CD4-positive, alpha-beta T cell treated with Interleukin-12 subunit alpha and Interleukin-12 subunit beta, for 1 hour (primary cell): ENCODE measurements around the gene IFT74.
A peak's percentile ranks its signal among the peaks of the same experiment; 100 is the strongest.

Experiments used
- DNase-seq: peaks from one replicate; pipeline ENCODE4 v3.0.0-alpha.2; 2020

The IFT74 gene

GRCh38 chr9:26955921-26956859, at the start of gene IFT74:
Gene IFT74 (plus strand): TSS chr9:26956412. CDS start chr9:26961968, 5,556 bp downstream.
- DNase-seq: peak; percentile 94

DNA sequence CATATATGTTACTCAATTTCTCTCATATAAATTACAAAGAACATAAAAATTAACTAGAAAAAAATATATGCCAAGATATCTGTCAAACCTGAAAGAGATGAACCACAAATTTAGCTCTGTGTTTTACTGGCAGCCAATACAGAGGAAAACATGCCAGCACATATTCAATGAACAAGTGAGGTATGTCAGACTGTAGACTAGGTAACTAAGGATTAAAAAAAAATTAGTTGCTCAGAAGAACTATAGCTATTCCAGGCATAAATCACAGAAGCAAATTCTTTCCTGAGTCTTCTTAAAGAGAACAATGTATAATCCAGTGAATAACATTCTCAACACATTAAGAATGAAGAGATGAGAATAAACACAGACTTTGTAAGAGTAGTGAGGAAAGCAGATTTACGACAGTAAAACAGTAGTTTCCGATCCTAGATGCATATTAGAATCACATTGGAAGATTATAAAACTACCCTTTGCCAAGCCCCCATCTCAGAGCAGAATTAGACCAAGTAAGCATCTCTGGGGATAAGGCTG, 43.0 kb upstream of the IFT74 start:
- DNase-seq: no peak

DNA sequence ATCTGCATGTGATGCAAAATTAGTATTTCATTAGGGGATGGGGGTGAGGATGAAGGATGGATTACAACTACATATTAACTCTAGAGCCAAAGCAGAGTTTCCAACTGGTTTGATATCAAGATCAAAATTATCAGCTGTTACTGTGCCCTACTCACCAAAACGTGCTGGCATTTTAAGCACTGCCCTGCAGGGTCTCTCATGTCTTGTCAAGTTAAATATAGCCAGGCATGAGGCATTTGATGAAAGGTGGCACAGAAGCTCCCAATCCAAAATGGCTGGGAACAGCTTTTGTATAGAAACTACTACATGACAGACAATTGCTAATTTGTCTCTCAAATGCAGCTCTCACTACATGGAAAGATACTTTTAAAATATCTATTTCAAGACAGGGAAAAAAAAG, 36.5 kb upstream of the IFT74 start:
- no peak for DNase-seq

GRCh38 chr9:26925609-26926008, 30.6 kb upstream of the IFT74 start:
- no peak for DNase-seq

DNA sequence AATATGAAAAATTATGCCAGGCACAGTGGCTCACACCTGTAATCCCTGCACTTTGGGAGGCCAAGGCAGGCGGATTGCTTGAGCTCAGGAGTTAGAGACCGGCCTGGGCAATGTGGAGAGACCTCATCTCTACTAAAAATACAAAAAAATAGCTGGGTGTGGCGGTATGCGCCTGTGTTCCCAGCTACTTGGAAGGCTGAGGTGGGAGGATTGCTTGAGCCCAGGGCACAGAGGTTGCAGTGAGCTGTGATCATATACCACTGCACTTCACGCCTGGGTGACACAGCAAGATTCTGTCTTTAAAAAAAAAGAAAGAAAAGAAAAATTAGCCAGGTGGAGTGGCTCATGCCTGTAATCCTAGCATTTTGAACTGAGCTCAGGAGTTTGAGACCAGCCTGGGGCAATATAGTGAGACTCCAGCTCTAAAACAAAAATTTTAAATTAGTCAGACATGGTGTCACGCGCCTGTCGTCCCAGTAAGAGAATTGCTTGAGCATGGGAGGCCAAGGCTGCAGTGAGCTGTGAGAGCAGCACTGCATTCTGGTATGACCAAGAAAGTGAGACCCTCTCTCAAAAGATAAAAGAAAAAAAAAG, 27.2 kb upstream of the IFT74 start:
- DNase-seq: no peak

- DNase-seq: no peak
These were observed 20.4 kb upstream of the IFT74 start for GRCh38 chr9:26935847-26936246.

GRCh38 chr9:26937816-26938371, 18.3 kb upstream of the IFT74 start:
- no peak for DNase-seq

DNA sequence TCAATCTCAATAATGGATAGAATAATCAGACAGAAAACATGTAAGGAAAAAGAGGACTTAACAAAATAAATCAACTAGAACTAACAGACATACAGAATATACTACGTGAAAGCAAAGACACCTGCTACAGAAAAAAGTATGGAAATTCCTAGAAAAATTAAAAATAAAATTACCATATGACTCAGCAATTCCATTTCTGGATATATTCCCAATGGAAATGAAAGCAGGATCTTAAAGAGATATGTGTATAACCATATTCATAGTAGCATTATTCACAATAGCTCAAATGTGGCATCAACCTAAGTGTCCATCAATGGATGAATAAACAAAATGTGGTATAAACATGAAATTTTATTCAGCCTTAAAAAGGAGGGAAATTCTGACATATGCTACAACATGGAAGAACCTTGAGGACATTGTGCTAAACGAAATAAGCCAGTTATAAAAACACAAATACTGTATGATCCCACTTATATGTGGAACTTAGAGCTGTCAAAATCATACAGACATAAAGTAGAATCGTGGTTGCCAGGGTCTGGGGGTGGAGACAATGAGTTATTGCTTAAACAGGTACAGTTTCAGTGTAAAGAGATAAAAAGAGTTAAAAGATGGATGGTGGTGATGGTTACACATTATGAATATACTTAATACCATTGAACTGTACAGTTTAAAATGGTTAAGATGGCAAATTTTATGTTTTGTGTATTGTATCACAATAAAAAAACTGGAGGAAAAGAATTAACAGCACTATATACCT, 16.1 kb upstream of the IFT74 start:
- no peak for DNase-seq

DNA sequence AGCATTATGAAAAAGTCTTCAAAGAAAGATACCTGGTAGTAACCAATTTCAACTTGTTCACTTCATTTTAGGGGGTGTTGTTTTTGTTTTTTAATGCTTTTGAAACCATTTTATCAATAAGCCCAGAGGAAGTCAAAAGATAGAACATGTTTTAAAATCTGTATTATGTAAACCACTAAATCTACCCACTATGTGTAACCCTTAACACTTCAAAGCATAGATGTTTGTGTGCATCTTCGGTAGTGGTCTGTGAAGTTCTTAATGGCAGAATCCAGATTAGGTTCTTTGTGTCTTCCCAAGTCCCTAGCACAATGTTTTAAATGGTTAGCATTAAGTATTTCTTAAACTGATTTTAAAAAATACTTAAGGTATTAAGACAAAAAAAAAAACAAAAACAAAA, 15.4 kb upstream of the IFT74 start:
- no peak for DNase-seq

DNA sequence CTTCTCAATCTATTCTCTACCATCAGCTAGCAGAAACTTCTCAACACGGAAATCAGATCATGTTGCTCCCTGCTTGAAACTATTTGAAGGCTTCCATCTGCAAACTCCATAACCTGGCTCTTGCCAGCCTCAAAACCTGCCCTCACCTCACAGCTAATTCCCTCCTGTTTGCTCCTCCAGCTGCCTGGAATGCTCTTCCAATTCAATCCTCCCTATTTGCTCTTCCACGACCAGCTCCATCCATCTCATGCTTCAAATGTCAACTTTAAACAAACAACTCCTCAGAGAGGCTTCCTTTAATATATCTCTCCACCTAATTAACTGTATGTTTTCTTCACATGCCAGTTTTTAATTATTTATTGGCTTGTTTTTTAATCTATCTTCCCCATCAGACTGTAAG, 10.6 kb upstream of the IFT74 start:
- no peak for DNase-seq

GRCh38 chr9:26946753-26947727, 9.2 kb upstream of the IFT74 start, which contains the start of gene PLAA:
Gene PLAA (minus strand): TSS chr9:26947242. CDS start chr9:26947045, 197 bp downstream.
- DNase-seq: peak; percentile 85

- DNase-seq: no peak
These were observed 8.5 kb upstream of the IFT74 start for GRCh38 chr9:26947736-26948135.

GRCh38 chr9:26949637-26950069, 6.6 kb upstream of the IFT74 start:
- no peak for DNase-seq

- no peak for DNase-seq
These were observed 5.7 kb upstream of the IFT74 start for GRCh38 chr9:26950521-26950920.

DNA sequence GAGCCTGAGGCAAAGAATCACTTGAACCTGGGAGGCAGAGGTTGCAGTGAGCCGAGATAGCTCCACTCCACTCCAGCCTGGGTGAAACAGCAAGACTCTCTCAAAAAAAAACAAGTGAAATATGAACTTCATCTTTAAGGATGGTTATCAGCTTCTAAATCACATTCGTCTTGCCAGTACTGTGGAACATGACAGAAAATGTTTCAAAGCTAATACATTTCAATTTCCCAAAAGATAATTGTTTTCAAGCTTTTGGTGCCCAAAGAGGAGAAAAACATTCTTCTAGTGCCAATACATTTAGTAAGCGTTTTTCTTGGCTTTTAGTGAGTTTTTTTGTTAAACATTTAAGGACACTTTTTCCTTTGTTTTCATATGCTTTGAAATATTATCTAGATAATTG, 4.4 kb upstream of the IFT74 start:
- no peak for DNase-seq

GRCh38 chr9:26954050-26954508, 2.1 kb upstream of the IFT74 start:
- peak; percentile 34 for DNase-seq

GRCh38 chr9:26955222-26955903, 849 bp upstream of the IFT74 start:
- DNase-seq: peak; percentile 14

DNA sequence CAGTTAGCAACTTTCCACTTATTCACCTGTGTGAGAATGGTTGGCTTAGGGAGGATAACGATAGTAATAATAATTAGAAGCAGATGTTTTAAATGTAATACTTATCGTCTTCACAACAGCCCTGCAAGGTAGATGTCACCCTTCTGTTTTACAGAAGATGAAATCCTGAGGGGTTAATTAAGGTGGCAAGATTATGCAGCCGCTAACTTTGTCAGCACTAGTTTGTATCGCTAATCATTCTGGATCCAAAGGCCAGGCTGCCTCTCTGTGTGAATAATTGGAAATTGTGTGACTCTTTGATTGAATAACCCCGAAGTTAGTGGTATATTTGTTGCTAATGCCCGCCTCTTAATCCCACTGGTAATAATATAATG, 635 bp downstream of the IFT74 start:
- DNase-seq: no peak

GRCh38 chr9:26971721-26972120, 15.5 kb downstream of the IFT74 start:
- DNase-seq: no peak

DNA sequence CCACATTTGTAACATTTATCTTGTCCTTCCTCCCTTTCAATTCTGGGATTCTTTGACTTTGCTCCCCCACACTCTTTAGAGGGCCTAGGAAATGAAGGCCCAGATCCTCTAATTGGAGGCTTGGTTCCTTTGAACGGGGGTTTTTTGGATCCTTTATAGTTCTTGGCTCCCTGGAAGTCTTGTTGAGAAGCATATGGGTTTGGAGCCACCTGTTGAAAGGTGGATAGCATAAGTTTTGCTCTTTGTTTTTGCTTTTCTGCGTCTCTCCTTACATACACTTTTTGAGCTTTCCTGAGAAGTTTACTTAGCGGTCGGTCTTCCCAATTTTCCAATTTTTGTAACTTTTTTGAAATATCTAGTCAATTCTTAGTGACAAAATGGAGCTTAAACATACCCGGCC, 17.8 kb downstream of the IFT74 start:
- DNase-seq: no peak

GRCh38 chr9:26974927-26975326, 18.7 kb downstream of the IFT74 start:
- DNase-seq: no peak
